Measurements from ENCODE around the gene CAMK1D.

Gene CAMK1D

DNA sequence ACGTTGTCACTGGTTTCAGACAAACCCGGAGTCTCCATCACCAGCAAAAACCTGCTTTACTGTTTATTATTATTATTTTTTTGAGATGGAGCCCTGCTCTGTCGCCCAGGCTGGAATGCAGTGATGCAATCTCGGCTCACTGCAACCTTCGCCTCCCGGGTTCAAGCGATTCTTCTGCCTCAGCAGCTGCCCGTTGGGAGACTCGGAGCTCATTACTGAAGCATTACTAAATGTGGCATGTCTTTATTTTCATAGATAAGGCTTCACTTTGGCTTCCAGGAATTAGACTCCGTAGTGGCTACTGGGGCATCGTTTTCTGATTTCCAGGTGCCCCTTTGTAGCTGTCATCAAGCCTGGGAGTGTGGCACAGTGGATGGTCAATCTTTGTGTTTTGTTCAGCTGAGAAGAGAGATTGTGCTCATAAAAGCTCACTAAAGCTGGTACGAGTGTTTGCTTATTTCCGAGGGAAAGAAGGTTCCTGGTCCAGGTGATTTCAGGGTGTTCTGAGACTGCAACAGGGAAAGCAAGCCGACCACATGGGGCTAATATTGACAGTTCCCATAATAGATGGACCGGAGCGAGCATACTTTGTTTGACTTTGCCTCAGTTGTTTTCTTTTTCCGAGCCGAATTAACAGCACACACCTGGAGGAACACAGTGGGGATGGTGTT is 163.1 kb downstream of the CAMK1D start:
- ATAC-seq, result no peak
- TF ChIP-seq ISL1 (CRISPR knock-in tag; IDR thresholded peaks at IDR 0.05) (no peak), ZC3H10 (CRISPR knock-in tag; IDR thresholded peaks at IDR 0.05) (no peak), OSR1 (CRISPR knock-in tag; IDR thresholded peaks at IDR 0.05) (no peak), ZNF565 (CRISPR knock-in tag; conservative IDR thresholded peaks at IDR 0.05; ENCODE audit: low read depth) (no peak), ESRRG (CRISPR knock-in tag; IDR thresholded peaks at IDR 0.05) (no peak), TOX (CRISPR knock-in tag; IDR thresholded peaks at IDR 0.05; ENCODE audit: borderline replicate concordance) (no peak)
- TF ChIP-seq, protein P1, sequence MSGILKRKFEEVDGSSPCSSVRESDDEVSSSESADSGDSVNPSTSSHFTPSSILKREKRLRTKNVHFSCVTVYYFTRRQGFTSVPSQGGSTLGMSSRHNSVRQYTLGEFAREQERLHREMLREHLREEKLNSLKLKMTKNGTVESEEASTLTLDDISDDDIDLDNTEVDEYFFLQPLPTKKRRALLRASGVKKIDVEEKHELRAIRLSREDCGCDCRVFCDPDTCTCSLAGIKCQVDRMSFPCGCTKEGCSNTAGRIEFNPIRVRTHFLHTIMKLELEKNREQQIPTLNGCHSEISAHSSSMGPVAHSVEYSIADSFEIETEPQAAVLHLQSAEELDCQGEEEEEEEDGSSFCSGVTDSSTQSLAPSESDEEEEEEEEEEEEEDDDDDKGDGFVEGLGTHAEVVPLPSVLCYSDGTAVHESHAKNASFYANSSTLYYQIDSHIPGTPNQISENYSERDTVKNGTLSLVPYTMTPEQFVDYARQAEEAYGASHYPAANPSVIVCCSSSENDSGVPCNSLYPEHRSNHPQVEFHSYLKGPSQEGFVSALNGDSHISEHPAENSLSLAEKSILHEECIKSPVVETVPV (CRISPR knock-in tag; IDR thresholded peaks at IDR 0.05), result no peak
- TF ChIP-seq, protein P2, sequence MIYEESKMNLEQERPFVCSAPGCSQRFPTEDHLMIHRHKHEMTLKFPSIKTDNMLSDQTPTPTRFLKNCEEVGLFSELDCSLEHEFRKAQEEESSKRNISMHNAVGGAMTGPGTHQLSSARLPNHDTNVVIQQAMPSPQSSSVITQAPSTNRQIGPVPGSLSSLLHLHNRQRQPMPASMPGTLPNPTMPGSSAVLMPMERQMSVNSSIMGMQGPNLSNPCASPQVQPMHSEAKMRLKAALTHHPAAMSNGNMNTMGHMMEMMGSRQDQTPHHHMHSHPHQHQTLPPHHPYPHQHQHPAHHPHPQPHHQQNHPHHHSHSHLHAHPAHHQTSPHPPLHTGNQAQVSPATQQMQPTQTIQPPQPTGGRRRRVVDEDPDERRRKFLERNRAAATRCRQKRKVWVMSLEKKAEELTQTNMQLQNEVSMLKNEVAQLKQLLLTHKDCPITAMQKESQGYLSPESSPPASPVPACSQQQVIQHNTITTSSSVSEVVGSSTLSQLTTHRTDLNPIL (CRISPR knock-in tag; IDR thresholded peaks at IDR 0.05; ENCODE audit: low read depth), result no peak
- TF ChIP-seq, protein P3, sequence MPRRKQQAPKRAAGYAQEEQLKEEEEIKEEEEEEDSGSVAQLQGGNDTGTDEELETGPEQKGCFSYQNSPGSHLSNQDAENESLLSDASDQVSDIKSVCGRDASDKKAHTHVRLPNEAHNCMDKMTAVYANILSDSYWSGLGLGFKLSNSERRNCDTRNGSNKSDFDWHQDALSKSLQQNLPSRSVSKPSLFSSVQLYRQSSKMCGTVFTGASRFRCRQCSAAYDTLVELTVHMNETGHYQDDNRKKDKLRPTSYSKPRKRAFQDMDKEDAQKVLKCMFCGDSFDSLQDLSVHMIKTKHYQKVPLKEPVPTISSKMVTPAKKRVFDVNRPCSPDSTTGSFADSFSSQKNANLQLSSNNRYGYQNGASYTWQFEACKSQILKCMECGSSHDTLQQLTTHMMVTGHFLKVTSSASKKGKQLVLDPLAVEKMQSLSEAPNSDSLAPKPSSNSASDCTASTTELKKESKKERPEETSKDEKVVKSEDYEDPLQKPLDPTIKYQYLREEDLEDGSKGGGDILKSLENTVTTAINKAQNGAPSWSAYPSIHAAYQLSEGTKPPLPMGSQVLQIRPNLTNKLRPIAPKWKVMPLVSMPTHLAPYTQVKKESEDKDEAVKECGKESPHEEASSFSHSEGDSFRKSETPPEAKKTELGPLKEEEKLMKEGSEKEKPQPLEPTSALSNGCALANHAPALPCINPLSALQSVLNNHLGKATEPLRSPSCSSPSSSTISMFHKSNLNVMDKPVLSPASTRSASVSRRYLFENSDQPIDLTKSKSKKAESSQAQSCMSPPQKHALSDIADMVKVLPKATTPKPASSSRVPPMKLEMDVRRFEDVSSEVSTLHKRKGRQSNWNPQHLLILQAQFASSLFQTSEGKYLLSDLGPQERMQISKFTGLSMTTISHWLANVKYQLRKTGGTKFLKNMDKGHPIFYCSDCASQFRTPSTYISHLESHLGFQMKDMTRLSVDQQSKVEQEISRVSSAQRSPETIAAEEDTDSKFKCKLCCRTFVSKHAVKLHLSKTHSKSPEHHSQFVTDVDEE (CRISPR knock-in tag; IDR thresholded peaks at IDR 0.05), result no peak
- TF ChIP-seq, protein P4, sequence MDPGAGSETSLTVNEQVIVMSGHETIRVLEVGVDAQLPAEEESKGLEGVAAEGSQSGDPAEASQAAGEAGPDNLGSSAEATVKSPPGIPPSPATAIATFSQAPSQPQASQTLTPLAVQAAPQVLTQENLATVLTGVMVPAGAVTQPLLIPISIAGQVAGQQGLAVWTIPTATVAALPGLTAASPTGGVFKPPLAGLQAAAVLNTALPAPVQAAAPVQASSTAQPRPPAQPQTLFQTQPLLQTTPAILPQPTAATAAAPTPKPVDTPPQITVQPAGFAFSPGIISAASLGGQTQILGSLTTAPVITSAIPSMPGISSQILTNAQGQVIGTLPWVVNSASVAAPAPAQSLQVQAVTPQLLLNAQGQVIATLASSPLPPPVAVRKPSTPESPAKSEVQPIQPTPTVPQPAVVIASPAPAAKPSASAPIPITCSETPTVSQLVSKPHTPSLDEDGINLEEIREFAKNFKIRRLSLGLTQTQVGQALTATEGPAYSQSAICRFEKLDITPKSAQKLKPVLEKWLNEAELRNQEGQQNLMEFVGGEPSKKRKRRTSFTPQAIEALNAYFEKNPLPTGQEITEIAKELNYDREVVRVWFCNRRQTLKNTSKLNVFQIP (CRISPR knock-in tag; IDR thresholded peaks at IDR 0.05; ENCODE audit: borderline replicate concordance, low read depth), result no peak

GRCh38 chr10:12513003-12513365 is 163.6 kb downstream of the CAMK1D start:
- ATAC-seq, result no peak
- TF ChIP-seq, protein P3 (CRISPR knock-in tag; IDR thresholded peaks at IDR 0.05), result no peak
- no peak for TF ChIP-seq SNAI2 (CRISPR knock-in tag; IDR thresholded peaks at IDR 0.05)
- TF ChIP-seq ZFP3 (CRISPR knock-in tag; IDR thresholded peaks at IDR 0.05), result no peak
- TF ChIP-seq, protein P4 (CRISPR knock-in tag; IDR thresholded peaks at IDR 0.05; ENCODE audit: borderline replicate concordance, low read depth), result no peak
- TF ChIP-seq TCF4 (CRISPR knock-in tag; IDR thresholded peaks at IDR 0.05; ENCODE audit: borderline replicate concordance), result no peak

DNA sequence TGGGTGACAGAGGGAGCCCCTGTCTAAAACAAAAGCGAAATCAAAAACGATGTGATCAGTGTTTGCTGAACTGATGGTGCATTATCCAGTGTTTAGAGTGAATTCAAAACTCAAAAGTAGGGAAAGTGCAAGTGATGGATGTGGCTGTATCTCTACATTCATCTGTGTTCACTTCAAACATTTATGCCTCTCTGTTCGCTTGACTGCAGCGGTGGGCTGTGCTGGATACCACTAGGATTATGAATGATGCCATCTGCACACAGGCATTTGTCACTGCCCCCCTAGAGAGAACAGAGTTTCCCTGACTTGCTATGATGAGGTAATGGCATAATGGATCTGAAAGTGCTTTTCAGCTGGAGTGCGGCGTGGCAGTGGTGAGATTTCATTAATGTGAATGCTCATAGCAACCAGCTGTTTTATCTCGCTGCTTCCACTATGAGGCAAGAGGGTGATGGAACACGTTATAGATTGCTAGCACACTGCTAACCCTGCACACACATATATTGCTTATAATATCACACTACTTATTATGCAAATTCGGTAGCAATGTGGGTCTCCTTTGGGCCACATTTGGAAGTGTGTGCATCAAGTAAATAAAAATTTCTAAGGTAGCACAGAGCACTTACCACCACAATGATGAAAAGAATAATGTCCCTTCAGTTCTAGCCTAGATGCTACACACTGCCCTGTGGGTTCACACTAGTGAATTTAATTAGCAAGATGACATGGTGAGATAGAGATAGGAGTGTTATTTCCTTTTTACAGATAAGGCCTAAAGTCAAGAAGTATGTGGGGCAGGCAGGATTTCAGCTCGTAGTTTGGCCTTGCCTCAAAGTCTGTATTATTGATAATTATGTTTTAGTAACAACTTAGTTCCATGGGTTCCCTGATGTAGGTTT is 164.7 kb downstream of the CAMK1D start:
- no peak for ATAC-seq
- TF ChIP-seq CSDC2 (CRISPR knock-in tag; IDR thresholded peaks at IDR 0.05) (no peak), ZFP3 (CRISPR knock-in tag; IDR thresholded peaks at IDR 0.05) (no peak), ZFP30 (CRISPR knock-in tag; IDR thresholded peaks at IDR 0.05) (no peak), TOX (CRISPR knock-in tag; IDR thresholded peaks at IDR 0.05; ENCODE audit: borderline replicate concordance) (no peak)
- TF ChIP-seq, protein P2 (CRISPR knock-in tag; IDR thresholded peaks at IDR 0.05; ENCODE audit: low read depth), result no peak
- TF ChIP-seq, protein P4 (CRISPR knock-in tag; IDR thresholded peaks at IDR 0.05; ENCODE audit: borderline replicate concordance, low read depth), result no peak
- TF ChIP-seq, protein P3 (CRISPR knock-in tag; IDR thresholded peaks at IDR 0.05), result no peak

All from SK-N-SH treated with all-trans-retinoic acid at 6 μM for 48 hours (cell line).